Ascending aorta (tissue), 2 donors: ENCODE data around the gene SLC8B1. TPM values are rescaled to one million over a fixed set of nuclear protein-coding genes. Genes with fewer than 3 reads are reported as not detected.

ENCODE experiments used
- DNase-seq, 2 donors: peaks; one replicate each; pipeline ENCODE4 v3.0.0-alpha.2; 2019; ENCODE audit warnings: low spot score in 2 of 2
- H3K27ac ChIP-seq, 2 donors: fragments of 200-600 bp; sonication (generic); one replicate each; pipeline ENCODE4 v1.5.1; 2016 to 2017; ENCODE audit warnings: mild to moderate bottlenecking in 1 of 2
- H3K27me3 ChIP-seq: fragments of 200-600 bp; sonication (generic); one replicate; pipeline ENCODE4 v1.5.1; 2017
- H3K36me3 ChIP-seq, 2 donors: fragments of 200-600 bp; sonication (generic); one replicate each; pipeline ENCODE4 v1.5.1; 2016
- H3K4me1 ChIP-seq, 2 donors: fragments of 200-600 bp; sonication (generic); one replicate each; pipeline ENCODE4 v1.5.1; 2016 to 2017; ENCODE audit warnings: mild to moderate bottlenecking in 1 of 2
- H3K4me3 ChIP-seq, 2 donors: fragments of 200-600 bp; sonication (generic); one replicate each; pipeline ENCODE4 v1.5.1; 2016 to 2017; ENCODE audit warnings: mild to moderate bottlenecking in 1 of 2
- H3K9me3 ChIP-seq, 2 donors: fragments of 200-600 bp; sonication (generic); one replicate each; pipeline ENCODE4 v1.5.1; 2016
- intact Hi-C: fragments of 100-400 bp; cut with DNase I; formaldehyde crosslinking; loops from one replicate; pipeline ENCODE4 v1.15.1; 2023
- total RNA-seq: library from RNA; depleted of rRNA; stranded (reverse); fragments of >200 nt; gene quantifications from one replicate; pipeline ENCODE4 v1.1.0, GENCODE V29; 2016
- TF ChIP-seq, protein P1 (sequence below), 3 experiments: fragments of 200-600 bp in 2 of 3; fragments of 450-650 bp in 1 of 3; sonication (generic) in 2 of 3; IDR thresholded peaks; one replicate each; pipeline ENCODE4 v1.5.1; 2016 to 2019; ENCODE audit warnings: antibody characterized with exemption in 3 of 3, mild to moderate bottlenecking in 1 of 3, moderate library complexity in 1 of 3

The SLC8B1 gene
- total RNA-seq, 1 donor from 2014 or later, result 114 TPM

DNA sequence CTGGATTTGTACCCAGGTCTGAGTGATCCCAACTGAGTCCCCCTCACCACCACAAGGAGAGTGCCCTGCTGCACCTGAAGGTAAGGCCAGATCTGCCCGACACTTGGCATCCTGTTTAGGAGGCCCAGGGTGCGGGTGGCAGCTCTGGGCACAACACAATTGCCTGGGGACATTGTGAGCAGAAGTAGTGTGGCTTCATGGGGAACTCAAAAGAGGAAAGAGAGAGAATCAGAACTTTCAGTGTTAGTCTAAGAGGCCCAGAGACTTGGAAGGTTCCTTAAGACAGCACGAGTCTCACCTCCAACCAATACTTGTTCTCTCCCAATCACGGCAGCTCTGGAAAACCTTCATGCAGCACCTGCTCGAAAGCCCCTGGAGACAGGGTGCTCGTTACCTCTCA is 6.6 kb upstream of the SLC8B1 start:
- Histone ChIP-seq H3K9me3 (no peaks in the 10 kb centered on the region), H3K4me3 (no peak overlapping the region), H3K36me3 (no peaks in the 10 kb centered on the region), H3K4me1 (no peaks in the 10 kb centered on the region), H3K27me3 (no peaks in the 10 kb centered on the region), H3K27ac (no peak overlapping the region)
- no peak for DNase-seq
- TF ChIP-seq, protein P1, sequence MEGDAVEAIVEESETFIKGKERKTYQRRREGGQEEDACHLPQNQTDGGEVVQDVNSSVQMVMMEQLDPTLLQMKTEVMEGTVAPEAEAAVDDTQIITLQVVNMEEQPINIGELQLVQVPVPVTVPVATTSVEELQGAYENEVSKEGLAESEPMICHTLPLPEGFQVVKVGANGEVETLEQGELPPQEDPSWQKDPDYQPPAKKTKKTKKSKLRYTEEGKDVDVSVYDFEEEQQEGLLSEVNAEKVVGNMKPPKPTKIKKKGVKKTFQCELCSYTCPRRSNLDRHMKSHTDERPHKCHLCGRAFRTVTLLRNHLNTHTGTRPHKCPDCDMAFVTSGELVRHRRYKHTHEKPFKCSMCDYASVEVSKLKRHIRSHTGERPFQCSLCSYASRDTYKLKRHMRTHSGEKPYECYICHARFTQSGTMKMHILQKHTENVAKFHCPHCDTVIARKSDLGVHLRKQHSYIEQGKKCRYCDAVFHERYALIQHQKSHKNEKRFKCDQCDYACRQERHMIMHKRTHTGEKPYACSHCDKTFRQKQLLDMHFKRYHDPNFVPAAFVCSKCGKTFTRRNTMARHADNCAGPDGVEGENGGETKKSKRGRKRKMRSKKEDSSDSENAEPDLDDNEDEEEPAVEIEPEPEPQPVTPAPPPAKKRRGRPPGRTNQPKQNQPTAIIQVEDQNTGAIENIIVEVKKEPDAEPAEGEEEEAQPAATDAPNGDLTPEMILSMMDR (IDR thresholded peaks at IDR 0.05), result no peak
- intact Hi-C loops, result no loop called here

DNA sequence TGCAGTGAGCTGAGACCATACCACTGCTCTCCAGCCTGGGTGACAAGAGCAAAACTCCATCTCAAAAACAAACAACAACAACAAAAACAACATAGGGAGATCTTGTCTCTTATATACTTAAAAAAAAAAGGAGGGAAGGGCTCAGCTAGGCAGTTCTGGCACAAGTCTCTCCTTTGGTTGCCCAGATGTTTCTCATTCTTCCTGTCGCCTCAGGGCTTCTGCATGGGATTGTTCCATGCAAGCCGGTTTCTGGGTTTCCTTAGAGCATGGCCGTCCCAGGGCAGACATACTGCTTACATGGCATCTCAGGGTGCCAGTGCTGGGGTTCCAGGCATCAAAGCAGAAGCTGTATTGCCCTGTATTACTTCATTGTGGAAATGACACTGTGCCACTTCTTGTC is 5.2 kb upstream of the SLC8B1 start:
- Histone ChIP-seq H3K9me3 (no peaks in the 10 kb centered on the region), H3K36me3 (no peaks in the 10 kb centered on the region), H3K4me3 (no peak overlapping the region), H3K4me1 (peaks cover 0 to 6% of the 10 kb centered on the region in 2 donors), H3K27ac (no peak overlapping the region), H3K27me3 (no peaks in the 10 kb centered on the region)
- DNase-seq, result no peak
- intact Hi-C loops, result no loop called here
- TF ChIP-seq, protein P1 (IDR thresholded peaks at IDR 0.05), result no peak

DNA sequence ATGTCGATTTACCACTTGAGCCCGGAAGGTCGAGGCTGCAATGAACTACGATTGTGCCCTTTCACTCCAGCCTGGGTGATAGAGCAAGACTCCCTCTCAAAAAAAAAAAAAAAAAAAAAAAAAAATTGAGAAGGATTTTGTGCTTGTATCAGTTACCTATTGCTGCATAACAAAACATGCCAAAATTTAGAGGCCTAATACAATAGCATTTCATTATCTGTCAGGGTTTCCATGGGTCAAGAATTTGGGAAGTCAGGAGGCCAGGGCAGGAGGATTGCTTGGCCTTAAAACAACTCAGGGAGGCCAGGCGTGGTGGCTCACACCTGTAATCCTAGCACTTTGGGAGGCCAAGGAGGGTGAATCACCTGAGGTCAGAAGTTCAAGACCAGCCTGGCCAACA is 4.6 kb upstream of the SLC8B1 start:
- no peak for DNase-seq
- no peak overlapping the region for H3K4me3 ChIP-seq
- TF ChIP-seq, protein P1 (IDR thresholded peaks at IDR 0.05), result no peak
- no peaks in the 10 kb centered on the region for H3K36me3 ChIP-seq
- H3K27me3 ChIP-seq, result no peaks in the 10 kb centered on the region
- H3K27ac ChIP-seq, result no peak overlapping the region
- no peaks in the 10 kb centered on the region for H3K9me3 ChIP-seq
- peaks cover 0 to 6% of the 10 kb centered on the region in 2 donors for H3K4me1 ChIP-seq
- intact Hi-C loops, result no loop called here

DNA sequence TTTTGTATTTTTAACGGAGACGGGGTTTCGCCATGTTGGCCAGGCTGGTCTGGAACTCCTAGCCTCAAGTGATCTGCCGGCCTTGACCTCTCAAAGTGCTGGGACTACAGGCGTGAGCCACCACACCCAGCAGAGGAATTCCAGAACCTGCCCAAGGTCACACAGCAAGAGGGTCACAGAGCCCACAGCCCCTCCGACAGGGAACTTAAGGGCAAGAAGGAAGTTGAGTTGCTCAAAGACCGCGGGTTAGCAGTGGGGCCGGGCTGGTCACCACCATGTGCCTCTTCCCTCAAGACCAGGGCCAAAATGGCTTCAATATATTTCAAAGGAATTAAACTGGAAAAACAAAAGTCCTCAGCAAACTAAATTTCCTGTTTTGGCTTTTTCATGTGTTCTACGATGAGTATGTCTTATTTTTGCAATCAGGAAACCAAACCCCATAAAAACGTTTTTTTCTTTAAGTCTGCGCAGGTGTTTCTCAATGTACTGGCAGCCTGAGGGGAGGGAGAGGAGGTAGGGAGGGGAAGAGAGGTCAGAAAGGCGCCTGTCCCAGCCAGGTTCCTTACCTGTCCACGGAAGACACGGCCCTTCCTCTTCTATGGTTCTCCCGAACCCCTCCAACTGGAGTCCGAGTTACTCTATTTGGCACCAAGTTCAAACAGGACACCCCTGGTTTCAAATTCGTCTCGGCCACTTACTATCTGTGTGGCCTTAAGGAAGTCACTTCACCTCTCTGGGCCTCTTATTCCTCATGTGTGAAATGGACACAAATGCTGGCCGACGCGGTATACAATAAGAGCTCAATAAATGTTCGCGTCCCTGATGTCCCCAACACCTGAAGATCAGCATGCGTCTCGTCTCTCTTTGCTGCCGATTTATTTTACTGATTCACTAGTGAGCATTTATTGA is 778 bp downstream of the SLC8B1 start:
- Histone ChIP-seq H3K36me3 (peaks cover 4 to 15% of the 10 kb centered on the region in 2 donors), H3K4me3 (peak overlapping the region; percentile 68 to 86), H3K27ac (peak overlapping the region; percentile 69 to 78), H3K27me3 (no peaks in the 10 kb centered on the region), H3K9me3 (no peaks in the 10 kb centered on the region), H3K4me1 (peaks cover 0 to 20% of the 10 kb centered on the region in 2 donors)
- TF ChIP-seq, protein P1 (IDR thresholded peaks at IDR 0.05), result no peak
- intact Hi-C loops, result loop anchor here (1.0 to 2.0 kb wide), 2 partner anchors 113 to 139 kb away; partner anchors contain the start of gene TPCN1
- DNase-seq, result no peak

DNA sequence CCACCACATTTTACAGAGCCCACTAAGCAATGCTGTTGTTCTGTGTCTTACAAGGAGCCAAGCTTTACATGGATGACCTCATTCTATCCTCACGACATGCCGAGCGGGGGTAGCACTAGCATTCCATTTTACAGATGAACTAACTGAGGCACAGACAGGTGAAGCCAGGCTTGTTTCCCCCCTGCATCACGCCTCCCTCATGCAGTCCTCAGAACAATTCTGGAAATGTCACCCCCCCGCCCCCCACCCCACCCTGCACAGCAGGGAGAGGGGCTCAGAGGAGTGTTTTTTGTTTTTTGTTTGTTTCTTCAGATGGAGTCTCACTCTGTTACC is 1.5 kb downstream of the SLC8B1 start:
- TF ChIP-seq, protein P1 (IDR thresholded peaks at IDR 0.05), result no peak
- H3K9me3 ChIP-seq, result no peaks in the 10 kb centered on the region
- intact Hi-C loops, result no loop called here
- H3K4me3 ChIP-seq, result peak overlapping the region; percentile 68 to 86
- DNase-seq, result no peak
- H3K27me3 ChIP-seq, result no peaks in the 10 kb centered on the region
- H3K4me1 ChIP-seq, result peaks cover 0 to 20% of the 10 kb centered on the region in 2 donors
- peaks cover 4 to 15% of the 10 kb centered on the region in 2 donors for H3K36me3 ChIP-seq
- peak overlapping the region; percentile 12 to 78 for H3K27ac ChIP-seq
